NT2/D1 (cell line): Measurements from ENCODE around the gene ITGA7.

Experiments
- DNase-seq: peaks from one replicate; pipeline ENCODE4 v3.0.0-alpha.2; 2011; ENCODE audit warnings: low read depth, low spot score
- H3K27me3 ChIP-seq: 2 replicates; pipeline ENCODE4 v1.6.0; 2011; ENCODE audit warnings: mild to moderate bottlenecking; ENCODE audit not compliant: insufficient read length, insufficient read depth
- H3K36me3 ChIP-seq: 2 replicates; pipeline ENCODE4 v1.6.1; 2011; ENCODE audit warnings: mild to moderate bottlenecking, low read length, mixed read lengths; ENCODE audit not compliant: insufficient read depth, insufficient read length
- H3K4me1 ChIP-seq: 2 replicates; pipeline ENCODE4 v1.5.1; 2011; ENCODE audit not compliant: insufficient read depth, insufficient read length
- H3K4me3 ChIP-seq: 2 replicates; pipeline ENCODE4 v1.5.1; 2011; ENCODE audit warnings: low read depth; ENCODE audit not compliant: insufficient read length
- H3K9ac ChIP-seq: 2 replicates; pipeline ENCODE4 v1.6.0; 2011; ENCODE audit warnings: low read depth; ENCODE audit not compliant: insufficient read length
- H3K9me3 ChIP-seq: 2 replicates; pipeline ENCODE4 v1.5.1; 2011; ENCODE audit warnings: mild to moderate bottlenecking, low read length; ENCODE audit not compliant: insufficient read depth
- SUZ12 ChIP-seq: IDR thresholded peaks from 2 replicates; pipeline ENCODE4 v1.6.1; 2011; ENCODE audit not compliant: insufficient read length, insufficient read depth; ENCODE audit errors: extremely low read depth
- YY1 ChIP-seq: IDR thresholded peaks from 2 replicates; pipeline ENCODE4 v1.6.1; 2011; ENCODE audit not compliant: insufficient read length, insufficient read depth
- ZNF274 ChIP-seq: IDR thresholded peaks from 2 replicates; pipeline ENCODE4 v1.6.1; 2011; ENCODE audit warnings: mild to moderate bottlenecking, low read depth, low read length

ITGA7 gene, protein sequence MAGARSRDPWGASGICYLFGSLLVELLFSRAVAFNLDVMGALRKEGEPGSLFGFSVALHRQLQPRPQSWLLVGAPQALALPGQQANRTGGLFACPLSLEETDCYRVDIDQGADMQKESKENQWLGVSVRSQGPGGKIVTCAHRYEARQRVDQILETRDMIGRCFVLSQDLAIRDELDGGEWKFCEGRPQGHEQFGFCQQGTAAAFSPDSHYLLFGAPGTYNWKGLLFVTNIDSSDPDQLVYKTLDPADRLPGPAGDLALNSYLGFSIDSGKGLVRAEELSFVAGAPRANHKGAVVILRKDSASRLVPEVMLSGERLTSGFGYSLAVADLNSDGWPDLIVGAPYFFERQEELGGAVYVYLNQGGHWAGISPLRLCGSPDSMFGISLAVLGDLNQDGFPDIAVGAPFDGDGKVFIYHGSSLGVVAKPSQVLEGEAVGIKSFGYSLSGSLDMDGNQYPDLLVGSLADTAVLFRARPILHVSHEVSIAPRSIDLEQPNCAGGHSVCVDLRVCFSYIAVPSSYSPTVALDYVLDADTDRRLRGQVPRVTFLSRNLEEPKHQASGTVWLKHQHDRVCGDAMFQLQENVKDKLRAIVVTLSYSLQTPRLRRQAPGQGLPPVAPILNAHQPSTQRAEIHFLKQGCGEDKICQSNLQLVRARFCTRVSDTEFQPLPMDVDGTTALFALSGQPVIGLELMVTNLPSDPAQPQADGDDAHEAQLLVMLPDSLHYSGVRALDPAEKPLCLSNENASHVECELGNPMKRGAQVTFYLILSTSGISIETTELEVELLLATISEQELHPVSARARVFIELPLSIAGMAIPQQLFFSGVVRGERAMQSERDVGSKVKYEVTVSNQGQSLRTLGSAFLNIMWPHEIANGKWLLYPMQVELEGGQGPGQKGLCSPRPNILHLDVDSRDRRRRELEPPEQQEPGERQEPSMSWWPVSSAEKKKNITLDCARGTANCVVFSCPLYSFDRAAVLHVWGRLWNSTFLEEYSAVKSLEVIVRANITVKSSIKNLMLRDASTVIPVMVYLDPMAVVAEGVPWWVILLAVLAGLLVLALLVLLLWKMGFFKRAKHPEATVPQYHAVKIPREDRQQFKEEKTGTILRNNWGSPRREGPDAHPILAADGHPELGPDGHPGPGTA

DNA sequence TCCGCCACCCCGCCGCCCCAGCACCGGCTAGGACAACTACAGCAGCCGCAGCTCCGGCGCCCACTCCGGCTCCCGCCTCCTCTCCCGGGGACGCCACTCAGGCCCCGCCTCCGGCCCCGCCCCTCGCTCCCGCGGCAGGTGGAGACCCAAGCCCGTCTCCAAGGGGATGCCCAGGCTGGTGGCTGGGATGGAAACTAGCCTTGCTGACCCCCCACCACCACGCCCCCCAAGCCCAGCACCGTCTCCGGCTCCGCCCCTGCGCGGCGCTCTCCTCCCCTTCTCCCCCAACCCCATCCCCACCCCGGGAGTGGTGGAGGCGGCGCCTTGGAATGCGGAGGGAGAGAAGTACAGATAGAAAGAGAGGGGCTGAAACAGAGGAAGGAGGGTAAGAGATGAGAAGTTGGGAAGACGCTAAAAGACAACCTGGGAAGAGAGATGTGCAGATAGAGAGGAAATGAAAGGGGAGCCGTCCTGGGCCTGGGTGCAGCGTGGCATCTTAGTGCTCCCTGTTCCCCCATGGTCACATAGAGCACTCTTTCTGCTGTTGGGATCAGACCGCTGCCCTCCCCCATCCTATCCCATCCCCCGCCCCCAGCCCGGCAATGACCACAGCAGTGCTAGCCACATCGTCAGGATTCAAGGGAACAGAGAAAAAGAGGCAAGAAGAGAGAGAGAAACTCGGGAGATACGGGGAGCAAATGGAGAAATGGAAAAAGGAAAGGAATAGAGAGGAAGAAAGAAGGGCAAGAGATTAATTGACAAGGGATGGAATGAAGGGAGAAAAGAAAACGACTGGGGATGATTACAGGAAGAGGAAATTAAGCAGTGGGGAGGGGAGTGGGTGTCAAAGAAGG lies at the start of gene ITGA7:
ITGA7 (minus strand) TSS at position 64 of the 854 bp plus-strand sequence. CDS start 222 bp downstream, outside the sequence.
- TF ChIP-seq SUZ12 (no peak), ZNF274 (no peak), YY1 (no peak)
- peak within 1 kb of the TSS; percentile 86 for H3K4me3 ChIP-seq
- H3K9me3 ChIP-seq, result no peaks in the 10 kb centered on the region
- peaks cover 9% of the 10 kb centered on the region for H3K4me1 ChIP-seq
- peak; percentile 92 for DNase-seq
- H3K9ac ChIP-seq, result peak within 1 kb of the TSS; percentile 91
- peaks cover 37% of the 10 kb centered on the region for H3K27me3 ChIP-seq
- H3K36me3 ChIP-seq, result peaks cover 4% of the 10 kb centered on the region

DNA sequence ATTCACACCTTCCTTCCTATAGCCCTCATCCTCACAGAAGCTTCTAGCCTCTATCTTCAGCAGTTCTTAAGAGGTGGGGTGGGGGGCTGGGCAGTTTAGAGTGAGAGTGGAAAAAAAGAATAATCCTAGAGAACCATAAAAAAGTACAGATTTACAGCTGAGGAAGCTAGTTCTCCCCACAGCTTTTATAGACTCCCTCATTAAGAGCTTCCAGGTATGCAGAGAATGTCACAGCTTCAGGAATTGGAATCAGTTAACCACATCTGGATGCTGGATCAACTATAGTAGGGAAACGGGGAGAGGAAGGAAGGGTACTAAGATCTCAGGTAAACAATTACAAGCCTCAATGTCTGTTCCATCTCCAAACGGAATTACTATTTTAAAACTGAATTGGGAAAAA lies 47.5 kb upstream of the ITGA7 start:
- no peaks in the 10 kb centered on the region for H3K4me1 ChIP-seq
- H3K36me3 ChIP-seq, result peaks cover 91% of the 10 kb centered on the region
- no peak for DNase-seq
- no peak overlapping the region for H3K4me3 ChIP-seq
- H3K9ac ChIP-seq, result no peak overlapping the region
- no peaks in the 10 kb centered on the region for H3K27me3 ChIP-seq
- TF ChIP-seq YY1 (no peak), SUZ12 (no peak), ZNF274 (no peak)
- H3K9me3 ChIP-seq, result no peaks in the 10 kb centered on the region

DNA sequence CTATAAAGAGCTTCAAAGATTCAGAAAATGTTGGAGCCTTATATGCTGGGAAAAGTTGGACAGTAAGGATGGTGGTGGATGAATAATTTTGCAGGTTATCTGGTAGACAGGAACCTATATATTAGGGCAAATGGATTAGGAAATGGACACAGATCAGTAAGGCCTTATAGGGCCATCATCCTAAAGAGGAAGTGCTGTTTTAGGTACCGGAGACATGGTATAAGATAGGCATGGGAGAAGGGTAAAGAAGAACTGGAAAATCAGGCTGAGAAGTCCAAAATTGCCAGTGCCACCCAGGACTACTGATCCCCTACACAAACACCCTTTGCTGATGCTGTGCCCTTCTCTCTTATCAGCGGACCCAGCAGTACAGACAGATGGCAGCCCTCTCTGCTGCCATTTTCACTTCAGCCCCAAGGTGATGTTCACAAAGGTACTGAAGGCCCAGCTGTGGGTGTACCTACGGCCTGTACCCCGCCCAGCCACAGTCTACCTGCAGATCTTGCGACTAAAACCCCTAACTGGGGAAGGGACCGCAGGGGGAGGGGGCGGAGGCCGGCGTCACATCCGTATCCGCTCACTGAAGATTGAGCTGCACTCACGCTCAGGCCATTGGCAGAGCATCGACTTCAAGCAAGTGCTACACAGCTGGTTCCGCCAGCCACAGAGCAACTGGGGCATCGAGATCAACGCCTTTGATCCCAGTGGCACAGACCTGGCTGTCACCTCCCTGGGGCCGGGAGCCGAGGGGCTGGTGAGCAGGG lies 40.7 kb upstream of the ITGA7 start:
- Histone ChIP-seq H3K9ac (no peak overlapping the region), H3K27me3 (no peaks in the 10 kb centered on the region), H3K4me3 (no peak overlapping the region), H3K36me3 (peaks cover 54% of the 10 kb centered on the region), H3K4me1 (peaks cover 10% of the 10 kb centered on the region), H3K9me3 (no peaks in the 10 kb centered on the region)
- no peak for DNase-seq
- TF ChIP-seq YY1 (no peak), SUZ12 (no peak), ZNF274 (no peak)

DNA sequence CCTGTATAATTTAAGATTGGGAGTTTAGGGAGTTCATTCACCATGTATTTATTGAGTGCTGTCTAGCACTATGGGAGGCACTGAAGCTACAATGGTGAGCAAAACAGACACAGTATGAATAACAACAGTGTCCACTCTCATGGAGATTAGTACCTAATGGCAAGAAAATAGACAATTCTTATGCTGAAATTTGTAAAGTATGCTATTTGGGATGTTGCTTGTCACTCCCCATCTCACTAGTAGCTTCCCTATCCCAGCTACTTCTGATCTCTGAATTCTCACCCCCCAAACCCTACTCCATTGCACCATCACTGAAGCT lies 39.2 kb upstream of the ITGA7 start:
- Histone ChIP-seq H3K4me3 (no peak overlapping the region), H3K9me3 (no peaks in the 10 kb centered on the region), H3K9ac (no peak overlapping the region), H3K27me3 (peaks cover 2% of the 10 kb centered on the region), H3K36me3 (peaks cover 39% of the 10 kb centered on the region), H3K4me1 (peaks cover 12% of the 10 kb centered on the region)
- DNase-seq, result no peak
- TF ChIP-seq SUZ12, result no peak
- no peak for TF ChIP-seq YY1
- no peak for TF ChIP-seq ZNF274

DNA sequence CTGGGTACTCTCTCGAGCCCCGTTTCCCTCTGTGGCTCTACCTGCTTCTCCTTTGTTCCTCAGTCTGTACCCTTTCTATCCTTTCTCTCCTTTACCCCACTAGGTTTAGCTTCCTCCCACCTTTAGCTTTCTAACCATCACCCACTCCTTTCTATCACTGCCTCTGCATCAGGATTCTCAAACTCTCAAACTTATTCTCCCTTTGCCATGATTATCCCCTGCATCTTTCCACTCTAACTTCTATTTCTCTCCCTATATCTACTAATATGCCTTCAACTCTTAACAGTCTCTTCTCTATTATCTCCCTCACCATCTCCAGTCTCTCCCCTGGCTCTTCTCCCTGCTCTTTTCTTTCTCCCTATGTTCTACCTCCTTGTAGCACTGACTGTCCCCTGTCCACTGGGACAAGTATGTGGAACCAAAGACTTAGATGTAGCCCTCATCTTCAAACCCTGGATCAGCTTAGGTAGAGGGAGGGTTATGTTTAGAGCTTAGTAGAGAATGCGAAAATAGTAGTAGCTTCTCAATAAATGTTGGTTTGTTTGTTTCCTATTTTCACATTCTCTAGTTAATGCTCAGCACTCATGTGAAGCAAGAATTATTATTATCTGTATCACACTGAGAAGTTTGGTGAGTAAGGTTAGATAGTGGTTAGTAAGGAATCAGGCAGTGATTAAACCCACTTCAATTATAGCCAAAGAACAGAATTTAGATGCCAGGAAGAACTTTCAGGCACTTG lies 38.6 kb upstream of the ITGA7 start:
- peaks cover 34% of the 10 kb centered on the region for H3K36me3 ChIP-seq
- H3K4me3 ChIP-seq, result peak overlapping the region; percentile 35
- peaks cover 12% of the 10 kb centered on the region for H3K4me1 ChIP-seq
- H3K27me3 ChIP-seq, result peaks cover 3% of the 10 kb centered on the region
- DNase-seq, result no peak
- H3K9ac ChIP-seq, result peak overlapping the region; percentile 79
- no peaks in the 10 kb centered on the region for H3K9me3 ChIP-seq
- TF ChIP-seq ZNF274, result no peak
- TF ChIP-seq SUZ12, result no peak
- no peak for TF ChIP-seq YY1
